H9 (cell line): ENCODE data around the gene DYRK1B. TPM values are rescaled to one million over a fixed set of nuclear protein-coding genes. Genes with fewer than 3 reads are reported as not detected.
"Not testable (repeated sequence)": the region's sequence is repeated elsewhere in the genome, so short reads cannot be mapped to it uniquely, and the experiment has no call there.

Experiments
- DNase-seq: peaks from one replicate; pipeline ENCODE4 v3.0.0-alpha.2; 2017
- H2AFZ ChIP-seq: one replicate; pipeline ENCODE4 v1.6.1; 2013; ENCODE audit warnings: mild to moderate bottlenecking, low read length, control low read depth, moderate library complexity
- H2AK5ac ChIP-seq: 2 replicates; pipeline ENCODE4 v1.6.1; 2013; ENCODE audit warnings: low read length, control low read depth, mixed read lengths; ENCODE audit not compliant: insufficient read length
- H2BK120ac ChIP-seq: one replicate; pipeline ENCODE4 v1.6.1; 2013; ENCODE audit warnings: low read depth, mild to moderate bottlenecking, low read length, control low read depth, inconsistent platforms; ENCODE audit not compliant: poor library complexity, severe bottlenecking
- H2BK12ac ChIP-seq: 2 replicates; pipeline ENCODE4 v1.6.1; 2013; ENCODE audit warnings: low read length, control low read depth, mixed read lengths, low read depth; ENCODE audit not compliant: insufficient read length
- H2BK15ac ChIP-seq: 2 replicates; pipeline ENCODE4 v1.6.1; 2013; ENCODE audit warnings: low read depth, low read length, control low read depth
- H2BK20ac ChIP-seq: one replicate; pipeline ENCODE4 v1.6.1; 2013; ENCODE audit warnings: low read depth, mild to moderate bottlenecking, low read length, control low read depth, inconsistent platforms; ENCODE audit not compliant: poor library complexity, severe bottlenecking
- H2BK5ac ChIP-seq: 2 replicates; pipeline ENCODE4 v1.6.1; 2013; ENCODE audit warnings: low read length, control low read depth, mixed read lengths; ENCODE audit not compliant: insufficient read length
- H3K14ac ChIP-seq: 2 replicates; pipeline ENCODE4 v1.6.1; 2013; ENCODE audit warnings: low read length, control low read depth; ENCODE audit not compliant: insufficient read depth
- H3K18ac ChIP-seq: 2 replicates; pipeline ENCODE4 v1.6.1; 2013; ENCODE audit warnings: low read depth, mild to moderate bottlenecking, mixed read lengths, low read length, control low read depth; ENCODE audit not compliant: insufficient read length
- H3K23ac ChIP-seq: 2 replicates; pipeline ENCODE4 v1.6.1; 2013; ENCODE audit warnings: low read length, control low read depth, mixed read lengths, low read depth; ENCODE audit not compliant: insufficient read length
- H3K23me2 ChIP-seq: 2 replicates; pipeline ENCODE4 v1.6.1; 2013; ENCODE audit warnings: low read depth, mild to moderate bottlenecking, mixed read lengths, low read length, control low read depth; ENCODE audit not compliant: insufficient read length, poor library complexity, severe bottlenecking
- H3K27ac ChIP-seq: 2 replicates; pipeline ENCODE4 v1.5.1; 2013; ENCODE audit warnings: low read length, control low read depth, mixed read lengths, low read depth; ENCODE audit not compliant: insufficient read length
- H3K27me3 ChIP-seq: 2 replicates; pipeline ENCODE4 v1.6.1; 2013; ENCODE audit warnings: low read length, control low read depth, inconsistent platforms; ENCODE audit not compliant: insufficient read depth
- H3K4ac ChIP-seq: 2 replicates; pipeline ENCODE4 v1.6.1; 2013; ENCODE audit warnings: low read depth, mild to moderate bottlenecking, control low read depth, inconsistent platforms, low read length, moderate library complexity
- H3K4me1 ChIP-seq: 2 replicates; pipeline ENCODE4 v1.6.1; 2013; ENCODE audit warnings: low read length, control low read depth, inconsistent platforms; ENCODE audit not compliant: insufficient read depth
- H3K4me2 ChIP-seq: 2 replicates; pipeline ENCODE4 v1.6.1; 2013; ENCODE audit warnings: low read length, control low read depth, mixed read lengths; ENCODE audit not compliant: insufficient read length, insufficient read depth
- H3K56ac ChIP-seq: 2 replicates; pipeline ENCODE4 v1.6.1; 2013; ENCODE audit warnings: low read depth, mild to moderate bottlenecking, mixed read lengths, low read length, control low read depth; ENCODE audit not compliant: insufficient read length
- H3K79me1 ChIP-seq: 2 replicates; pipeline ENCODE4 v1.6.1; 2013; ENCODE audit warnings: low read depth, mild to moderate bottlenecking, moderate library complexity, low read length, control low read depth, inconsistent platforms; ENCODE audit not compliant: insufficient read depth, poor library complexity, severe bottlenecking
- H3K79me2 ChIP-seq: 2 replicates; pipeline ENCODE4 v1.6.1; 2013; ENCODE audit warnings: low read length, control low read depth, inconsistent platforms; ENCODE audit not compliant: insufficient read depth
- H3K9ac ChIP-seq: 2 replicates; pipeline ENCODE4 v1.6.1; 2013; ENCODE audit warnings: low read length, control low read depth, mixed read lengths; ENCODE audit not compliant: insufficient read length; ENCODE audit errors: extremely low read depth
- H3K9me3 ChIP-seq: one replicate; pipeline ENCODE4 v1.6.1; 2013; ENCODE audit warnings: low read depth, low read length, inconsistent platforms; ENCODE audit not compliant: control insufficient read depth
- H3T11ph ChIP-seq: one replicate; pipeline ENCODE4 v1.6.1; 2013; ENCODE audit warnings: mild to moderate bottlenecking, low read length, control low read depth, inconsistent platforms
- H4K20me1 ChIP-seq: one replicate; pipeline ENCODE4 v1.6.1; 2013; ENCODE audit not compliant: control insufficient read depth, insufficient read length, insufficient read depth
- H4K5ac ChIP-seq: 2 replicates; pipeline ENCODE4 v1.6.1; 2013; ENCODE audit warnings: low read depth, mild to moderate bottlenecking, mixed read lengths, low read length, control low read depth; ENCODE audit not compliant: insufficient read length
- H4K8ac ChIP-seq: replicated peaks from 2 replicates; pipeline ENCODE4 v1.6.1; 2013; ENCODE audit warnings: low read length, control low read depth, mixed read lengths, low read depth; ENCODE audit not compliant: insufficient read length
- H4K91ac ChIP-seq: 2 replicates; pipeline ENCODE4 v1.6.1; 2013; ENCODE audit warnings: low read depth, mild to moderate bottlenecking, moderate library complexity, mixed read lengths, low read length, control low read depth; ENCODE audit not compliant: insufficient read length
- H3K27ac Mint-ChIP-seq, 3 experiments: 2 replicates in 2 of 3; 3 replicates in 1 of 3; pipeline ENCODE4 v1.8.0; 2020 to 2021; ENCODE audit warnings: mixed read lengths in 3 of 3, mild to moderate bottlenecking in 1 of 3, moderate library complexity in 1 of 3
- H3K27me3 Mint-ChIP-seq: 2 replicates; pipeline ENCODE4 v1.8.0; 2021; ENCODE audit warnings: low read depth, mild to moderate bottlenecking, moderate library complexity, mixed read lengths
- H3K36me3 Mint-ChIP-seq, 3 experiments: 2 replicates in 2 of 3; 3 replicates in 1 of 3; pipeline ENCODE4 v1.8.0; 2020 to 2021; ENCODE audit warnings: low read depth in 3 of 3, mixed read lengths in 3 of 3; ENCODE audit not compliant: insufficient read depth in 1 of 3
- H3K4me1 Mint-ChIP-seq, 2 experiments: 2 replicates each; pipeline ENCODE4 v1.8.0; 2020; ENCODE audit warnings: mixed read lengths in 2 of 2
- H3K4me3 Mint-ChIP-seq, 2 experiments: 2 replicates in 1 of 2; 3 replicates in 1 of 2; pipeline ENCODE4 v1.8.0; 2020 to 2021; ENCODE audit warnings: mild to moderate bottlenecking in 2 of 2, mixed read lengths in 2 of 2, moderate library complexity in 1 of 2
- H3K9me3 Mint-ChIP-seq, 2 experiments: 2 replicates in 1 of 2; 3 replicates in 1 of 2; pipeline ENCODE4 v1.8.0; 2020; ENCODE audit warnings: mild to moderate bottlenecking in 2 of 2, mixed read lengths in 2 of 2, moderate library complexity in 1 of 2
- WGBS: extraction: QIAGEN DNeasy Blood & Tissue Kit; methylation state at CpG from one replicate; pipeline ENCODE4 v1.1.7; 2013; ENCODE audit warnings: missing lambda C conversion rate, low lambda C conversion rate, mixed read lengths; ENCODE audit not compliant: insufficient read length; ENCODE audit errors: extremely low coverage; 5-methylcytosine and 5-hydroxymethylcytosine counted together
- total RNA-seq: library from RNA; stranded (reverse); gene quantifications from 2 replicates; pipeline ENCODE4 v1.2.1, GENCODE V29; 2021

The DYRK1B gene
- total RNA-seq, 1 experiment from 2014 or later = 14.3 TPM

GRCh38 chr19:39879796-39880195 lies 45.8 kb upstream of the DYRK1B start:
- not testable (repeated sequence) for H3K27ac ChIP-seq, H3K79me1 ChIP-seq, H2BK12ac ChIP-seq, H3K9me3 ChIP-seq, H3K23me2 ChIP-seq, H3K27ac Mint-ChIP-seq, H3T11ph ChIP-seq, H3K27me3 Mint-ChIP-seq, H2BK15ac ChIP-seq, H3K23ac ChIP-seq, H3K4me1 Mint-ChIP-seq, H3K4me1 ChIP-seq, H2BK120ac ChIP-seq, H3K4me2 ChIP-seq, H4K5ac ChIP-seq, H3K56ac ChIP-seq, H3K27me3 ChIP-seq, H3K4ac ChIP-seq, H2AK5ac ChIP-seq, H2BK5ac ChIP-seq, H2BK20ac ChIP-seq, H3K79me2 ChIP-seq, DNase-seq, H4K8ac ChIP-seq, H3K9me3 Mint-ChIP-seq, H3K36me3 Mint-ChIP-seq, H4K91ac ChIP-seq, H3K18ac ChIP-seq, H3K4me3 Mint-ChIP-seq, H3K9ac ChIP-seq, H2AFZ ChIP-seq, H4K20me1 ChIP-seq, H3K14ac ChIP-seq
- WGBS = no CpG with 5 or more reads among the region's 8 CpGs

GRCh38 chr19:39878866-39879265 lies 44.9 kb upstream of the DYRK1B start:
- no CpG with 5 or more reads among the region's 11 CpGs for WGBS

More at GRCh38 chr19:39878866-39879265, 44.9 kb upstream of the DYRK1B start:
- H3K4me1 ChIP-seq, H2BK20ac ChIP-seq, H3K79me1 ChIP-seq, H4K8ac ChIP-seq, H2BK15ac ChIP-seq, H3K18ac ChIP-seq, H3K9me3 ChIP-seq, H3K4me3 Mint-ChIP-seq, H2BK120ac ChIP-seq, H3K27me3 ChIP-seq, H2BK5ac ChIP-seq, H2BK12ac ChIP-seq, H3K27ac Mint-ChIP-seq, H4K5ac ChIP-seq, H3K27me3 Mint-ChIP-seq, H3K4me2 ChIP-seq, H3K27ac ChIP-seq, H3K79me2 ChIP-seq, H3K14ac ChIP-seq, DNase-seq, H3K4ac ChIP-seq, H3K56ac ChIP-seq, H3K23ac ChIP-seq, H2AK5ac ChIP-seq, H3K4me1 Mint-ChIP-seq, H4K91ac ChIP-seq, H3K9me3 Mint-ChIP-seq, H3K9ac ChIP-seq, H2AFZ ChIP-seq, H4K20me1 ChIP-seq, H3K36me3 Mint-ChIP-seq, H3T11ph ChIP-seq, H3K23me2 ChIP-seq: not testable (repeated sequence)
